Activated naive CD8-positive, alpha-beta T cell treated with anti-CD3 and anti-CD28 coated beads for 36 hours (primary cell): ENCODE results near the gene RNF31. TPM values are rescaled to one million over a fixed set of nuclear protein-coding genes. Genes with fewer than 3 reads are reported as not detected.
"Not testable (repeated sequence)": the region's sequence is repeated elsewhere in the genome, so short reads cannot be mapped to it uniquely, and the experiment has no call there.

ENCODE experiments used
- DNase-seq: peaks from one replicate; pipeline ENCODE4 v3.0.0; 2021
- H3K27ac Mint-ChIP-seq: one replicate; pipeline ENCODE4 v1.8.0; 2022; ENCODE audit warnings: mild to moderate bottlenecking, moderate library complexity, mixed read lengths
- H3K27me3 Mint-ChIP-seq: one replicate; pipeline ENCODE4 v1.8.0; 2022; ENCODE audit warnings: mild to moderate bottlenecking, mixed read lengths
- H3K36me3 Mint-ChIP-seq: one replicate; pipeline ENCODE4 v1.8.0; 2021; ENCODE audit warnings: mild to moderate bottlenecking, mixed read lengths
- H3K4me1 Mint-ChIP-seq: one replicate; pipeline ENCODE4 v1.8.0; 2021; ENCODE audit warnings: mixed read lengths
- H3K4me3 Mint-ChIP-seq: one replicate; pipeline ENCODE4 v1.8.0; 2022; ENCODE audit warnings: mild to moderate bottlenecking, moderate library complexity, mixed read lengths
- H3K9me3 Mint-ChIP-seq: one replicate; pipeline ENCODE4 v1.8.0; 2022; ENCODE audit warnings: mixed read lengths
- total RNA-seq, 2 experiments: library from RNA; stranded (reverse); gene quantifications; one replicate each; pipeline ENCODE4 v1.2.3, GENCODE V29; 2021

The RNF31 gene
- 10 to 100 TPM; 82.2 to 86.5 TPM for total RNA-seq

- H3K4me3 Mint-ChIP-seq = peak within 1 kb of the TSS; percentile 97
- H3K27me3 Mint-ChIP-seq = no peaks in the 10 kb centered on the region
- DNase-seq = peak; percentile 98
- no peaks in the 10 kb centered on the region for H3K9me3 Mint-ChIP-seq
- H3K36me3 Mint-ChIP-seq = peaks cover 60% of the 10 kb centered on the region
- peaks cover 52% of the 10 kb centered on the region for H3K4me1 Mint-ChIP-seq
- peak within 1 kb of the TSS; percentile 97 for H3K27ac Mint-ChIP-seq
Observed at GRCh38 chr14:24146978-24147760, at the start of gene RNF31. RNF31 (plus strand) TSS chr14:24147498; CDS start chr14:24147699, 201 bp downstream.

DNA sequence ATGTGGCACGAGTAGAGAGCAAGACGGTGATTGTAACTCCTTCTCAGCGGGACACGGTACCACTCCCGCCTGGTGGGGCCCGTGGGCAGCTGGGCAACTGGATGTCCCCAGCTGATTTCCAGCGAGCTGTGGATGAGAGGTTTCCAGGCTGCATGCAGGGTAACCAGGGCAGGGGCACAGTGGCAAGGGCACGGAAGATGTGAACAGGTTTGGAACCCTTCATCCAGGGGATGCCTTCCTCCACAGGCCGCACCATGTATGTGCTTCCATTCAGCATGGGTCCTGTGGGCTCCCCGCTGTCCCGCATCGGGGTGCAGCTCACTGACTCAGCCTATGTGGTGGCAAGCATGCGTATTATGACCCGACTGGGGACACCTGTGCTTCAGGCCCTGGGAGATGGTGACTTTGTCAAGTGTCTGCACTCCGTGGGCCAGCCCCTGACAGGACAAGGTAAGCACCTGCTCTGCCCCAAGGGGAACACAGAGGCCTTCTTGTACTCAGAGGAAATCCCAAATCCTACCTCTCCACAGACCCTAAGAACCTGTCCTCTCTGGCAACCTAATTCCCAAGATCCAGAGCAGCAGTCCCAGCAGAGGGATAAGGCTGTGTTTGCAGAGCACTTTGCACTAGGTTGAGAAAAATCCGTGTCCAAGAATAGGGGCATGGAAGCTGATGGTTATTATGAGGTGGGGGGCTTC is 48.9 kb upstream of the RNF31 start:
- H3K4me3 Mint-ChIP-seq = no peak overlapping the region
- H3K27ac Mint-ChIP-seq = no peak overlapping the region
- H3K27me3 Mint-ChIP-seq = no peaks in the 10 kb centered on the region
- peaks cover 50% of the 10 kb centered on the region for H3K36me3 Mint-ChIP-seq
- DNase-seq = no peak
- peaks cover 19% of the 10 kb centered on the region for H3K4me1 Mint-ChIP-seq
- H3K9me3 Mint-ChIP-seq = no peaks in the 10 kb centered on the region

DNA sequence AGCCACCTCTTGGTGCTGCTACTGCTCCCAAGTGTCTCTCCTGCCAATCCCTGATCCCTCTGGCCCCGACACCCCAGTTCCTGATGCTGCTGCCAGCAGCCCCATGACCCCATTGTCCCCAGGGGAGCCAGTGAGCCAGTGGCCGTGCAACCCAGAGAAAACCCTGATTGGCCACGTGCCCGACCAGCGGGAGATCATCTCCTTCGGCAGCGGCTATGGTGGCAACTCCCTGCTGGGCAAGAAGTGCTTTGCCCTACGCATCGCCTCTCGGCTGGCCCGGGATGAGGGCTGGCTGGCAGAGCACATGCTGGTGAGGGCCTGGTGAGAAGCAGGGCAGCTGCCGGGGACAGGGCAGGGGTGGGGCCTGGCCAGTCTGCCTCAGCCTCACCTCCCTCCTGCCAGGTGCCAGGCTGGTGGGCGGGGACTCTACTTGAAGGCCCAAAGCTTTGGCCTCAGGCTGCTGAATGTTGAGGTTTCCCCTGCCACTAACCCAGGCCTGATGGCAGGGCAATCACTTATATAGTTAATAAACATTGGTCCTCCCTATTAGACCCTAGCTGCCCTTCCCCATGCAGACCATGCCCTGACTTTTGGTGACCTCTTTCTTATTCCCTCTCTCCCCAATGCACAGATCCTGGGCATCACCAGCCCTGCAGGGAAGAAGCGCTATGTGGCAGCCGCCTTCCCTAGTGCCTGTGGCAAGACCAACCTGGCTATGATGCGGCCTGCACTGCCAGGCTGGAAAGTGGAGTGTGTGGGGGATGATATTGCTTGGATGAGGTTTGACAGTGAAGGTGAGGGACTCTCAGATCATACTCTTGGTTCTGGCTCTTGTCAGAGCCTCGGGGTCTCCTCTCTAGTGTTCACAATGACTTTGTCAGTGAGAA is 48.1 kb upstream of the RNF31 start:
- no peaks in the 10 kb centered on the region for H3K27me3 Mint-ChIP-seq
- H3K27ac Mint-ChIP-seq = peak overlapping the region; percentile 28
- H3K4me3 Mint-ChIP-seq = no peak overlapping the region
- peaks cover 15% of the 10 kb centered on the region for H3K4me1 Mint-ChIP-seq
- no peak for DNase-seq
- H3K36me3 Mint-ChIP-seq = peaks cover 58% of the 10 kb centered on the region
- H3K9me3 Mint-ChIP-seq = no peaks in the 10 kb centered on the region

DNA sequence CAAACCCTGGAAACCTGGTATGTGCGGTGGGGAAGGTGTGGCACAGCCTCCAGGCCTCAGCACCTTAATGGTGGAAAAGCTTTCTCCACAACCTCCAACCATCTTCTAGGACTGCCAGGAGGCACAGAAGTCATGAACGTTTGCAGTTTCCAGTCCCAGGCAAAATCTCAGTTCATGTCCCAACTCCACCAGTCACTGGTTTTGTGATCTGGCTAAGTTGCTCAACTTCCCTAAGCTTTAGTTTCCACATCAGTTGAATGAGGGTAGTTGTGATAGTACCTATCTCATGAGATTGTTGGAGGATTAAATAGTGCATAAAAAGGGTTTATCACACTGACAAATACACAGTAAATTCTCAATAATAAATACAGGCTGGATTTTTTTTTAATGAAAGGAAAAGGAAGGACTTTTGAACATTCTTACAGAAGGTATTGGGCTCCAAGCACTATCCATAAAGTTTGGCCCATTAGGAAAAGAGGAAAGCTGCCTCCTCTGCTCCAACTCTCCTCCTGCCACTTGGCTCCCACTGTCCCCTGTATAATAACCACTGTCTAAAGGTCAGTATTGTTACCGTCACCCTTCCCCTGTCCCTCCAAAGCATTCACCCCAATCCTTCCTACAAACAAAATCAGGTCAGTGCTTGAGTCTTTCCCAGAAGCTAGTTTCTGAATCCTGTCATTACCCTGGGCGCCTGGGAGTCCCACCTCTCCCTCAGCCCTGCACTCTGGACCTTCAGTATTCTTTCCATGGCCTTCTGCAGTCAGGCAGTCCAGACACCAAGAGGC is 46.9 kb upstream of the RNF31 start:
- H3K27ac Mint-ChIP-seq = no peak overlapping the region
- H3K36me3 Mint-ChIP-seq = peaks cover 61% of the 10 kb centered on the region
- no peak for DNase-seq
- H3K4me1 Mint-ChIP-seq = peaks cover 13% of the 10 kb centered on the region
- H3K9me3 Mint-ChIP-seq = no peaks in the 10 kb centered on the region
- no peaks in the 10 kb centered on the region for H3K27me3 Mint-ChIP-seq
- no peak overlapping the region for H3K4me3 Mint-ChIP-seq

- Mint-ChIP-seq H3K27me3 (no peaks in the 10 kb centered on the region), H3K4me3 (no peak overlapping the region), H3K4me1 (peaks cover 12% of the 10 kb centered on the region), H3K27ac (no peak overlapping the region), H3K9me3 (no peaks in the 10 kb centered on the region), H3K36me3 (peaks cover 57% of the 10 kb centered on the region)
- DNase-seq = no peak
Observed at GRCh38 chr14:24100982-24101494, 46.3 kb upstream of the RNF31 start.

DNA sequence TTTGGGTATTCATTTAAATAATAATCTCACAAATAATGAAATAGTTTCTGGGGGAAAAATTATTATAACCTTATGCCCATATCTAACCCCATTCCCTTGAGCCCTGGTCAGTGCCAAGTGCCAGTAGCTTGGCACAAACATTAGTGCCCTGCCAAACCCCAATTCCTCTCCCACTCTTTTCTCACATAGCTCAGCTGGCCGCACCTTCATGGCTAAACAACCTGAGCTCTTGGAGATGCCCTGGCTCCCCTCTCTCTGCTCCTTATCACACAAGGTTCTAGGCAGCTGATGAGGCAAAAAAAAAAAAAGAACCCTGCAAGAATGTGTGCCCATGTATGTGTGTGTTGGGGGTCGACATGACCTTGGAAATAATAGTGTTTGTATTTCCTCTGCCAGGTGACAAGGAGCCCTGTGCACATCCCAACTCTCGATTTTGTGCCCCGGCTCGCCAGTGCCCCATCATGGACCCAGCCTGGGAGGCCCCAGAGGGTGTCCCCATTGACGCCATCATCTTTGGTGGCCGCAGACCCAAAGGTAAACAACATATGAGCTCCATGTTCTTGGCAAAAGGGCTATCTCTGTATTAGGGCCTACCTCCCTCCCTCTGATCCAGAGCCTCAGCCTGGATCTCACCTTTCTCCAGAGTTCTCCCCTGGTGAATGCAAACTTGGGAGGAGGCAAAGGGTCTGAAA is 44.8 kb upstream of the RNF31 start:
- no peak for DNase-seq
- peak overlapping the region; percentile 3 for H3K27ac Mint-ChIP-seq
- H3K36me3 Mint-ChIP-seq = peaks cover 49% of the 10 kb centered on the region

GRCh38 chr14:24103451-24103850 is 43.8 kb upstream of the RNF31 start:
- Mint-ChIP-seq H3K27ac (no peak overlapping the region), H3K36me3 (peaks cover 45% of the 10 kb centered on the region), H3K27me3 (no peaks in the 10 kb centered on the region), H3K4me1 (peaks cover 11% of the 10 kb centered on the region), H3K9me3 (no peaks in the 10 kb centered on the region), H3K4me3 (no peak overlapping the region)
- no peak for DNase-seq

More for the DNA sequence above, 44.8 kb upstream of the RNF31 start:
- Mint-ChIP-seq H3K9me3 (no peaks in the 10 kb centered on the region), H3K4me3 (no peak overlapping the region), H3K27me3 (no peaks in the 10 kb centered on the region), H3K4me1 (peaks cover 9% of the 10 kb centered on the region)

DNA sequence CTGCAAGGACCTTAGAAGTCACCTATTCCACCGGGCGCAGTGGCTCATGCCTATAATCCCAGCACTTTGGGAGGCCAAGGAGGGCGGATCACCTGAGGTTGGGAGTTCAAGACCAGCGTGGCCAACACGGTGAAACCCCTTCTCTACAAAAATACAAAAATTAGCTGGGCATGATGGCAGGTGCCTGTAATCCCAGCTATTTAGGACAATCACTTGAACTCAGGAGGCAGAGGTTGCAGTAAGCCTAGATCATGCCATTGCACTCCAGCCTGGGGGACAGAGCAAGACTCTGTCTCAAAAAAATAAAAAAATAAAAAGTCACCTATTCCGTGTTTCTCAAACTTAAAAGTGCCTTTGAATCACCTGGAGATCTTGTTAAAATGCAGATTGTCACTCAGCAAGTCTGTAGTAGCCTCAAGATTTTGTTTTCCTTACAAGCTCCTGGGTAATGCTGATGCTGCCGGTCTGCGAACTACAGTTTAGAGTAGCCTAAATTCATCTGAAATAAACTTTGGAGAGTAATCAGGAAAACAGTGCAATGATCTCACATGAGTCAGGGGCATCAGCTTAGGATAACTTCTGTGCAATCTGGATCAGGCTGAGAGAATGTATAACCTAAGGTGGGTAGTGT is 41.6 kb upstream of the RNF31 start:
- not testable (repeated sequence) for DNase-seq, H3K27me3 Mint-ChIP-seq, H3K4me3 Mint-ChIP-seq, H3K9me3 Mint-ChIP-seq
- Mint-ChIP-seq H3K36me3 (peaks cover 32% of the 10 kb centered on the region), H3K4me1 (peaks cover 19% of the 10 kb centered on the region), H3K27ac (peak overlapping the region; percentile 48)

- Mint-ChIP-seq H3K4me3 (no peak overlapping the region), H3K4me1 (peaks cover 19% of the 10 kb centered on the region), H3K27me3 (no peaks in the 10 kb centered on the region), H3K9me3 (no peaks in the 10 kb centered on the region), H3K36me3 (peaks cover 32% of the 10 kb centered on the region), H3K27ac (no peak overlapping the region)
- DNase-seq = no peak
Observed at GRCh38 chr14:24106672-24107271, 40.5 kb upstream of the RNF31 start.

DNA sequence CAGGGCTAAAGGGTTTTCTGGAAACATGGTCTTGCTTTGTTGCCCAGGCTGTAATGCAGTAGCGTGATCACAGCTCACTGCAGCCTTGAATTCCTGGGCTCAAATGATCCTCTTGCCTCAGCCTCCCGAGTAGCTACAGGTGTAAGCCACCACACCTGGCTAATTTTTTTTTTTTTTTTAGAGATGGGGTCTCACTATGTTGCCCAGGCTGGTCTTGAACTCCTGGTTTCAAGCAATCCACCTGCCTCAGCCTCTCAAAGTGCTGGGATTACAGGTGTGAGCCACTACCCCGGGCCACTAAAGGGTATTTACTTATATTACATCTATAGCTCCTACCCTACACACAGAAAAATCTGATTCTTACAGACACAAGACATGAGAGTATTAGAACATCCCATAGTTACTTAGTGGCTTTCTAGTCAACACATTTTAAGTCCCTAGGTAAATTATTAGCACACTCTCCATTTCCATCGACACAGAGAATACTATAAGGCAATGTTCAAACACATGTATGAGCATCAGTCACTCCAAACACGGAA is 38.9 kb upstream of the RNF31 start:
- Mint-ChIP-seq H3K36me3 (peaks cover 22% of the 10 kb centered on the region), H3K27me3 (no peaks in the 10 kb centered on the region), H3K4me3 (no peak overlapping the region), H3K4me1 (peaks cover 19% of the 10 kb centered on the region), H3K27ac (peak overlapping the region; percentile 92), H3K9me3 (no peaks in the 10 kb centered on the region)
- no peak for DNase-seq

- Mint-ChIP-seq H3K27me3 (no peaks in the 10 kb centered on the region), H3K4me1 (peaks cover 19% of the 10 kb centered on the region), H3K36me3 (peaks cover 7% of the 10 kb centered on the region), H3K4me3 (no peak overlapping the region), H3K27ac (no peak overlapping the region), H3K9me3 (no peaks in the 10 kb centered on the region)
- DNase-seq = no peak
Observed at GRCh38 chr14:24110060-24110459, 37.2 kb upstream of the RNF31 start.

DNA sequence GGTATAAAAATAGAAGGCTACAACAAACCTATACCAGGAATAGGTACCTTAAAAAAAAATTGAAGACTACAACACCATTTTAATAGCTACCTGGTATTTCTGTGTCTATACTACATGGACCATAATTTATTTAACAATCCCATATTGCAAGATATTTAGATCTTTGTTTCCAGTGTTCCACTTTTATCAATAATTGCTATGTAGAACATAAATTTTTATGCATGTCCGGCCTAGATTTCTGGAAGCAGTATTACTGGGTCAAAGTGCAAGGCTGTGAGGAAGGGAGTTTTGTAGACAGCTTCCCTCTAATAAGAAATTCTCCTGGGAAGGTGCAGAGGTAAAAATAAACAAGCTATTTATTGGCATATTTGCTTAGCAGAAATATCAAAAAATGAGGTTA is 36.8 kb upstream of the RNF31 start:
- peaks cover 7% of the 10 kb centered on the region for H3K36me3 Mint-ChIP-seq
- no peak overlapping the region for H3K4me3 Mint-ChIP-seq
- DNase-seq = no peak
- H3K27ac Mint-ChIP-seq = peak overlapping the region; percentile 25
- H3K27me3 Mint-ChIP-seq = no peaks in the 10 kb centered on the region
- no peaks in the 10 kb centered on the region for H3K9me3 Mint-ChIP-seq
- peaks cover 22% of the 10 kb centered on the region for H3K4me1 Mint-ChIP-seq

GRCh38 chr14:24113379-24113800 is 33.9 kb upstream of the RNF31 start:
- H3K27ac Mint-ChIP-seq = peak overlapping the region; percentile 99
- H3K4me3 Mint-ChIP-seq = peak overlapping the region; percentile 95
- peaks cover 28% of the 10 kb centered on the region for H3K4me1 Mint-ChIP-seq
- no peaks in the 10 kb centered on the region for H3K27me3 Mint-ChIP-seq
- H3K36me3 Mint-ChIP-seq = peaks cover 12% of the 10 kb centered on the region
- no peak for DNase-seq
- H3K9me3 Mint-ChIP-seq = no peaks in the 10 kb centered on the region
